Measurements from ENCODE around the gene MAPK12.

The MAPK12 gene

GRCh38 chr22:50252082-50253045 is 9.1 kb downstream of the MAPK12 start:
- peak; percentile 95 for DNase-seq (ENCODE audit: low spot score)

- no peak for DNase-seq (ENCODE audit: low spot score)
Observed at GRCh38 chr22:50251477-50252081, 9.9 kb downstream of the MAPK12 start.

- DNase-seq (ENCODE audit: low spot score) = peak; percentile 96
Observed at GRCh38 chr22:50250555-50251476, 10.7 kb downstream of the MAPK12 start, which contains the start of gene HDAC10. Gene HDAC10 (minus strand): TSS chr22:50251265. CDS start chr22:50251032, 233 bp downstream.

- no peak for DNase-seq (ENCODE audit: low spot score)
Observed at GRCh38 chr22:50250249-50250554, 11.3 kb downstream of the MAPK12 start.

- no peak for DNase-seq (ENCODE audit: low spot score)
Observed at GRCh38 chr22:50249341-50250248, 11.9 kb downstream of the MAPK12 start.

GRCh38 chr22:50248196-50249081 is 13.0 kb downstream of the MAPK12 start:
- DNase-seq (ENCODE audit: low spot score) = no peak

- DNase-seq (ENCODE audit: low spot score) = no peak
Observed at GRCh38 chr22:50247748-50248147, 13.7 kb downstream of the MAPK12 start.

GRCh38 chr22:50246242-50247175 is 15.0 kb downstream of the MAPK12 start:
- DNase-seq (ENCODE audit: low spot score) = peak; percentile 75

- DNase-seq (ENCODE audit: low spot score) = peak; percentile 62
Observed at GRCh38 chr22:50245214-50246072, 16.0 kb downstream of the MAPK12 start.

GRCh38 chr22:50244420-50245213 is 16.9 kb downstream of the MAPK12 start, which contains the start of gene TUBGCP6:
Gene TUBGCP6 (minus strand): TSS chr22:50245023. CDS start chr22:50244459, 564 bp downstream.
- DNase-seq (ENCODE audit: low spot score) = peak; percentile 97

- DNase-seq (ENCODE audit: low spot score) = no peak
Observed at GRCh38 chr22:50243685-50244419, 17.6 kb downstream of the MAPK12 start.

- no peak for DNase-seq (ENCODE audit: low spot score)
Observed at GRCh38 chr22:50242406-50242949, 19.0 kb downstream of the MAPK12 start.

- no peak for DNase-seq (ENCODE audit: low spot score)
Observed at GRCh38 chr22:50238755-50239154, 22.7 kb downstream of the MAPK12 start.

GRCh38 chr22:50236731-50237409 is 24.6 kb downstream of the MAPK12 start:
- DNase-seq (ENCODE audit: low spot score) = peak; percentile 80

- DNase-seq (ENCODE audit: low spot score) = no peak
Observed at GRCh38 chr22:50233223-50233622, 28.3 kb downstream of the MAPK12 start.
